Panc1 (cell line): ENCODE measurements around the gene MROH7.

Source experiments
- CTCF ChIP-seq: fragments of 450-650 bp; IDR thresholded peaks from 2 replicates; pipeline ENCODE4 v1.5.1; 2017; ENCODE audit warnings: mild to moderate bottlenecking
- POLR2AphosphoS5 ChIP-seq: IDR thresholded peaks from 2 replicates; pipeline ENCODE4 v1.6.1; 2012; ENCODE audit warnings: mild to moderate bottlenecking, low read depth, low read length, moderate library complexity
- REST ChIP-seq, 2 experiments: IDR thresholded peaks; 2 replicates each; pipeline ENCODE4 v1.6.1; 2011 to 2012; ENCODE audit warnings: low read depth in 2 of 2, control low read depth in 1 of 2, low read length in 1 of 2, mild to moderate bottlenecking in 1 of 2, moderate library complexity in 1 of 2; ENCODE audit not compliant: insufficient read depth in 1 of 2

- TF ChIP-seq POLR2AphosphoS5, result no peak
- no peak for TF ChIP-seq CTCF
- no peak for TF ChIP-seq REST (IDR thresholded peaks at IDR 0.05; ENCODE audit: insufficient read depth in 1 of 2, low read depth in 2 of 2, low read length in 1 of 2)
Measured at GRCh38 chr1:54723985-54724384, 82.4 kb downstream of the MROH7 start.
